Right atrium auricular region (tissue), 2 donors: ENCODE data around the gene LPIN1. TPM values are rescaled to one million over a fixed set of nuclear protein-coding genes. Genes with fewer than 3 reads are reported as not detected.
A peak's percentile ranks its signal among the peaks of the same experiment; 100 is the strongest.

Experiments
- DNase-seq: peaks from one replicate; pipeline ENCODE4 v3.0.0-alpha.2; 2019; ENCODE audit warnings: low spot score
- H3K27ac ChIP-seq, 2 donors: fragments of 200-600 bp; sonication (generic); 1 replicate in 1 of 2; 2 replicates in 1 of 2; pipeline ENCODE4 v1.5.1; 2016 to 2019
- H3K27me3 ChIP-seq, 2 donors: fragments of 200-600 bp; sonication (generic); one replicate each; pipeline versions ENCODE4 v1.5.1 to v1.6.0; 2017 to 2019
- H3K36me3 ChIP-seq: fragments of 200-600 bp; sonication (generic); one replicate; pipeline ENCODE4 v1.5.1; 2016
- H3K4me1 ChIP-seq, 2 donors: fragments of 200-600 bp; sonication (generic); one replicate each; pipeline versions ENCODE4 v1.5.1 to v1.6.0; 2017 to 2019
- H3K4me3 ChIP-seq, 2 donors: fragments of 200-600 bp; sonication (generic); 1 replicate in 1 of 2; 2 replicates in 1 of 2; pipeline ENCODE4 v1.5.1; 2017 to 2019; ENCODE audit warnings: mild to moderate bottlenecking in 1 of 2, moderate library complexity in 1 of 2
- H3K9me3 ChIP-seq, 2 donors: fragments of 200-600 bp; sonication (generic); one replicate each; pipeline ENCODE4 v1.5.1; 2019
- CTCF ChIP-seq, 2 donors: fragments of 200-600 bp; sonication (generic); IDR thresholded peaks; one replicate each; pipeline ENCODE4 v1.5.1; 2019; ENCODE audit warnings: antibody characterized with exemption in 2 of 2
- total RNA-seq, 2 donors: library from RNA; depleted of rRNA; stranded (reverse); fragments of >200 nt; gene quantifications; one replicate each; pipeline ENCODE4 v1.1.0, GENCODE V29; 2016

The LPIN1 gene
- total RNA-seq, 2 donors from 2014 or later: 21.0 to 27.4 TPM

GRCh38 chr2:11863103-11863502 is 116.7 kb downstream of the LPIN1 start:
- no peak for TF ChIP-seq CTCF (IDR thresholded peaks at IDR 0.05)
- DNase-seq: no peak
- H3K27ac ChIP-seq: peak overlapping the region in 1 of 2 donors; percentile 33

GRCh38 chr2:11863513-11864328 is 117.3 kb downstream of the LPIN1 start:
- DNase-seq: peak; percentile 92
- TF ChIP-seq CTCF (IDR thresholded peaks at IDR 0.05): peak; percentile 93 to 98
- no peak overlapping the region for H3K4me3 ChIP-seq
- H3K4me1 ChIP-seq: peaks cover 0 to 15% of the 10 kb centered on the region in 2 donors
- H3K36me3 ChIP-seq: no peaks in the 10 kb centered on the region
- no peaks in the 10 kb centered on the region for H3K27me3 ChIP-seq
- no peaks in the 10 kb centered on the region for H3K9me3 ChIP-seq
- peak overlapping the region; percentile 33 to 49 for H3K27ac ChIP-seq

More at GRCh38 chr2:11863103-11863502, 116.7 kb downstream of the LPIN1 start:
- Histone ChIP-seq H3K9me3 (no peaks in the 10 kb centered on the region), H3K27me3 (no peaks in the 10 kb centered on the region), H3K4me3 (no peak overlapping the region), H3K4me1 (peaks cover 0 to 15% of the 10 kb centered on the region in 2 donors), H3K36me3 (no peaks in the 10 kb centered on the region)

- no peak for DNase-seq
- Histone ChIP-seq H3K36me3 (no peaks in the 10 kb centered on the region), H3K27ac (no peak overlapping the region), H3K4me3 (no peak overlapping the region), H3K9me3 (no peaks in the 10 kb centered on the region), H3K4me1 (peaks cover 0 to 15% of the 10 kb centered on the region in 2 donors), H3K27me3 (no peaks in the 10 kb centered on the region)
- no peak for TF ChIP-seq CTCF (IDR thresholded peaks at IDR 0.05)
Measured at GRCh38 chr2:11864724-11865123, 118.3 kb downstream of the LPIN1 start.

GRCh38 chr2:11865378-11865777 is 118.9 kb downstream of the LPIN1 start:
- TF ChIP-seq CTCF (IDR thresholded peaks at IDR 0.05): no peak
- Histone ChIP-seq H3K9me3 (no peaks in the 10 kb centered on the region), H3K4me3 (no peak overlapping the region)

GRCh38 chr2:11865805-11866204 is 119.4 kb downstream of the LPIN1 start:
- no peak for DNase-seq
- Histone ChIP-seq H3K27ac (no peak overlapping the region), H3K36me3 (no peaks in the 10 kb centered on the region), H3K4me1 (peaks cover 0 to 15% of the 10 kb centered on the region in 2 donors), H3K27me3 (no peaks in the 10 kb centered on the region), H3K4me3 (no peak overlapping the region), H3K9me3 (no peaks in the 10 kb centered on the region)
- no peak for TF ChIP-seq CTCF (IDR thresholded peaks at IDR 0.05)

More at GRCh38 chr2:11865378-11865777, 118.9 kb downstream of the LPIN1 start:
- H3K27me3 ChIP-seq: no peaks in the 10 kb centered on the region
- no peak overlapping the region for H3K27ac ChIP-seq
- H3K36me3 ChIP-seq: no peaks in the 10 kb centered on the region
- no peak for DNase-seq
- peaks cover 0 to 15% of the 10 kb centered on the region in 2 donors for H3K4me1 ChIP-seq
